Kidney epithelial cell (primary cell): ENCODE measurements around the gene CFAP100. TPM values are rescaled to one million over a fixed set of nuclear protein-coding genes. Genes with fewer than 3 reads are reported as not detected.

Experiments
- DNase-seq: peaks from one replicate; pipeline ENCODE4 v3.0.0-alpha.2; 2010; ENCODE audit warnings: low read depth
- H3K27me3 ChIP-seq: 2 replicates; pipeline ENCODE4 v1.6.0; 2011; ENCODE audit warnings: low read length; ENCODE audit not compliant: control insufficient read depth, insufficient read depth
- H3K36me3 ChIP-seq: 2 replicates; pipeline ENCODE4 v1.5.1; 2011; ENCODE audit warnings: low read length; ENCODE audit not compliant: control insufficient read depth, insufficient read depth
- H3K4me3 ChIP-seq: 2 replicates; pipeline ENCODE4 v1.5.1; 2011; ENCODE audit warnings: low read depth, mild to moderate bottlenecking, control low read depth, low read length
- CTCF ChIP-seq: IDR thresholded peaks from 2 replicates; pipeline ENCODE4 v1.5.1; 2011; ENCODE audit warnings: mild to moderate bottlenecking, moderate library complexity, low read length, control low read depth, inconsistent platforms; ENCODE audit not compliant: insufficient read depth, poor library complexity, severe bottlenecking
- total RNA-seq: library from RNA; depleted of rRNA; stranded (reverse); fragments of >200 nt; gene quantifications from 2 replicates; pipeline ENCODE4 v1.2.3, GENCODE V29; 2015

The CFAP100 gene
- total RNA-seq, 1 donor from 2014 or later: not detected

GRCh38 chr3:126348308-126348920, 46.3 kb upstream of the CFAP100 start:
- no peak overlapping the region for H3K4me3 ChIP-seq
- H3K36me3 ChIP-seq: no peaks in the 10 kb centered on the region
- no peaks in the 10 kb centered on the region for H3K27me3 ChIP-seq
- no peak for DNase-seq
- TF ChIP-seq CTCF: no peak

GRCh38 chr3:126349071-126349470, 45.6 kb upstream of the CFAP100 start:
- TF ChIP-seq CTCF: no peak
- no peak overlapping the region for H3K4me3 ChIP-seq
- H3K27me3 ChIP-seq: no peaks in the 10 kb centered on the region
- DNase-seq: no peak
- H3K36me3 ChIP-seq: no peaks in the 10 kb centered on the region

- no peaks in the 10 kb centered on the region for H3K27me3 ChIP-seq
- no peak overlapping the region for H3K4me3 ChIP-seq
- DNase-seq: no peak
- no peak for TF ChIP-seq CTCF
- H3K36me3 ChIP-seq: no peaks in the 10 kb centered on the region
Observed at GRCh38 chr3:126349611-126350501, 44.9 kb upstream of the CFAP100 start.

- no peak for TF ChIP-seq CTCF
- no peaks in the 10 kb centered on the region for H3K36me3 ChIP-seq
- no peak overlapping the region for H3K4me3 ChIP-seq
- no peak for DNase-seq
- peaks cover under 1% of the 10 kb centered on the region for H3K27me3 ChIP-seq
Observed at GRCh38 chr3:126350502-126351085, 44.1 kb upstream of the CFAP100 start.

- DNase-seq: no peak
- no peak overlapping the region for H3K4me3 ChIP-seq
- no peak for TF ChIP-seq CTCF
- peaks cover 6% of the 10 kb centered on the region for H3K27me3 ChIP-seq
- H3K36me3 ChIP-seq: no peaks in the 10 kb centered on the region
Observed at GRCh38 chr3:126351086-126351770, 43.5 kb upstream of the CFAP100 start.
